Measurements from ENCODE around the gene EEFSEC.

EEFSEC gene

GRCh38 chr3:128324911-128325592 lies 171.8 kb downstream of the EEFSEC start:
- Histone ChIP-seq H3K27ac (no peak overlapping the region), H3K27me3 (no peaks in the 10 kb centered on the region)

GRCh38 chr3:128326051-128326823 lies 173.0 kb downstream of the EEFSEC start:
- H4K20me1 ChIP-seq = no peaks in the 10 kb centered on the region
- H3K27ac ChIP-seq = no peak overlapping the region
- no peak for TF ChIP-seq Cebpa-rat (IDR thresholded peaks at IDR 0.05)
- H3K4me2 ChIP-seq = no peak overlapping the region
- H3K36me3 ChIP-seq = 0 out of 2 replicates have a peak, but pooled peaks cover 6% of the 10 kb centered on the region
- peaks cover 39% of the 10 kb centered on the region for H3K4me1 ChIP-seq
- H3K27me3 ChIP-seq = no peaks in the 10 kb centered on the region
- H3K4me3 ChIP-seq = no peak overlapping the region
- no peak overlapping the region for H3K9ac ChIP-seq
- no peaks in the 10 kb centered on the region for H3K9me3 ChIP-seq

More at GRCh38 chr3:128324911-128325592, 171.8 kb downstream of the EEFSEC start:
- Histone ChIP-seq H3K9ac (no peak overlapping the region), H3K4me3 (no peak overlapping the region), H3K4me2 (no peak overlapping the region), H3K36me3 (peaks cover 6% of the 10 kb centered on the region; the same call in 1 of the 2 replicates), H4K20me1 (no peaks in the 10 kb centered on the region), H3K9me3 (no peaks in the 10 kb centered on the region), H3K4me1 (peaks cover 39% of the 10 kb centered on the region)
- no peak for TF ChIP-seq Cebpa-rat (IDR thresholded peaks at IDR 0.05)

- TF ChIP-seq Cebpa-rat (IDR thresholded peaks at IDR 0.05) = no peak
- Histone ChIP-seq H3K27ac (no peak overlapping the region; the same call in 1 of the 2 replicates), H3K4me1 (peaks cover 29% of the 10 kb centered on the region), H3K9me3 (no peaks in the 10 kb centered on the region), H3K36me3 (peaks cover 6% of the 10 kb centered on the region; the same call in 1 of the 2 replicates), H3K4me2 (no peak overlapping the region), H3K9ac (no peak overlapping the region), H3K4me3 (no peak overlapping the region), H4K20me1 (no peaks in the 10 kb centered on the region), H3K27me3 (no peaks in the 10 kb centered on the region)
Observed at GRCh38 chr3:128327606-128328031, 174.3 kb downstream of the EEFSEC start.

GRCh38 chr3:128328546-128329458 lies 175.5 kb downstream of the EEFSEC start:
- peak overlapping the region; percentile 60 for H3K4me2 ChIP-seq
- no peak overlapping the region for H3K9ac ChIP-seq
- no peaks in the 10 kb centered on the region for H4K20me1 ChIP-seq
- no peaks in the 10 kb centered on the region for H3K9me3 ChIP-seq
- H3K27ac ChIP-seq = no peak overlapping the region
- H3K4me3 ChIP-seq = no peak overlapping the region
- H3K4me1 ChIP-seq = peaks cover 28% of the 10 kb centered on the region
- TF ChIP-seq Cebpa-rat (IDR thresholded peaks at IDR 0.05) = no peak
- peaks cover 6% of the 10 kb centered on the region; the same call in 1 of the 2 replicates for H3K36me3 ChIP-seq
- no peaks in the 10 kb centered on the region for H3K27me3 ChIP-seq

GRCh38 chr3:128329491-128330213 lies 176.4 kb downstream of the EEFSEC start:
- H3K36me3 ChIP-seq = peaks cover 7% of the 10 kb centered on the region; the same call in 1 of the 2 replicates
- H3K9me3 ChIP-seq = no peaks in the 10 kb centered on the region
- H3K4me1 ChIP-seq = peaks cover 36% of the 10 kb centered on the region
- H3K4me2 ChIP-seq = peak overlapping the region; percentile 60
- H3K27me3 ChIP-seq = no peaks in the 10 kb centered on the region
- no peak overlapping the region for H3K9ac ChIP-seq
- no peaks in the 10 kb centered on the region for H4K20me1 ChIP-seq
- no peak for TF ChIP-seq Cebpa-rat (IDR thresholded peaks at IDR 0.05)
- no peak overlapping the region for H3K4me3 ChIP-seq
- H3K27ac ChIP-seq = peak overlapping the region; percentile 24; the same call in 1 of the 2 replicates

GRCh38 chr3:128330214-128330842 lies 177.0 kb downstream of the EEFSEC start:
- Histone ChIP-seq H3K9ac (no peak overlapping the region), H3K4me3 (no peak overlapping the region), H4K20me1 (no peaks in the 10 kb centered on the region), H3K27ac (no peak overlapping the region), H3K4me1 (peaks cover 39% of the 10 kb centered on the region), H3K4me2 (no peak overlapping the region), H3K9me3 (no peaks in the 10 kb centered on the region), H3K36me3 (peaks cover 10% of the 10 kb centered on the region; the same call in 1 of the 2 replicates), H3K27me3 (no peaks in the 10 kb centered on the region)
- TF ChIP-seq Cebpa-rat (IDR thresholded peaks at IDR 0.05) = no peak

- H3K27ac ChIP-seq = no peak overlapping the region
Observed at GRCh38 chr3:128334086-128334645, 180.9 kb downstream of the EEFSEC start.

GRCh38 chr3:128334766-128335165 lies 181.5 kb downstream of the EEFSEC start:
- no peaks in the 10 kb centered on the region for H3K9me3 ChIP-seq
- peaks cover 12% of the 10 kb centered on the region for H3K4me1 ChIP-seq
- H4K20me1 ChIP-seq = 0 out of 2 replicates have a peak, but pooled peaks cover 8% of the 10 kb centered on the region
- no peak for TF ChIP-seq Cebpa-rat (IDR thresholded peaks at IDR 0.05)
- H3K36me3 ChIP-seq = peaks cover 14% of the 10 kb centered on the region
- H3K9ac ChIP-seq = peak overlapping the region; percentile 3; the same call in 1 of the 2 replicates
- no peak overlapping the region for H3K27ac ChIP-seq
- H3K4me2 ChIP-seq = no peak overlapping the region
- H3K4me3 ChIP-seq = no peak overlapping the region
- no peaks in the 10 kb centered on the region for H3K27me3 ChIP-seq

More at GRCh38 chr3:128334086-128334645, 180.9 kb downstream of the EEFSEC start:
- Histone ChIP-seq H3K9me3 (no peaks in the 10 kb centered on the region), H3K9ac (peak overlapping the region; percentile 3; the same call in 1 of the 2 replicates), H3K36me3 (peaks cover 14% of the 10 kb centered on the region), H3K4me3 (no peak overlapping the region), H3K4me2 (no peak overlapping the region), H3K4me1 (peaks cover 18% of the 10 kb centered on the region), H4K20me1 (0 out of 2 replicates have a peak, but pooled peaks cover 8% of the 10 kb centered on the region), H3K27me3 (no peaks in the 10 kb centered on the region)
- TF ChIP-seq Cebpa-rat (IDR thresholded peaks at IDR 0.05) = no peak

Data from BLaER1 (cell line).